ENCODE data around the gene ATXN7L3B. TPM values are rescaled to one million over a fixed set of nuclear protein-coding genes. Genes with fewer than 3 reads are reported as not detected.

Gene ATXN7L3B
- total RNA-seq (42.5 and 42.6 TPM in 2 replicates), polyA plus RNA-seq (54.5 and 55.9 TPM in 2 replicates)

GRCh38 chr12:74537707-74538385 is at the start of gene ATXN7L3B:
Gene ATXN7L3B (plus strand): TSS chr12:74537835. CDS start chr12:74538113, 278 bp downstream.
- H3K4me3 ChIP-seq = peak within 1 kb of the TSS; percentile 74
- peak within 1 kb of the TSS; percentile 99 for H3K27ac ChIP-seq
- H3K9me3 ChIP-seq (ENCODE audit: low read depth) = no peaks in the 10 kb centered on the region
- peak; percentile 95 to 97 for DNase-seq (ENCODE audit: low read depth in 1 of 2, low spot score in 1 of 2)
- H3K4me1 ChIP-seq (ENCODE audit: low read depth) = peaks cover 31% of the 10 kb centered on the region
- H3K36me3 ChIP-seq = no peaks in the 10 kb centered on the region
- TF ChIP-seq, protein P1, sequence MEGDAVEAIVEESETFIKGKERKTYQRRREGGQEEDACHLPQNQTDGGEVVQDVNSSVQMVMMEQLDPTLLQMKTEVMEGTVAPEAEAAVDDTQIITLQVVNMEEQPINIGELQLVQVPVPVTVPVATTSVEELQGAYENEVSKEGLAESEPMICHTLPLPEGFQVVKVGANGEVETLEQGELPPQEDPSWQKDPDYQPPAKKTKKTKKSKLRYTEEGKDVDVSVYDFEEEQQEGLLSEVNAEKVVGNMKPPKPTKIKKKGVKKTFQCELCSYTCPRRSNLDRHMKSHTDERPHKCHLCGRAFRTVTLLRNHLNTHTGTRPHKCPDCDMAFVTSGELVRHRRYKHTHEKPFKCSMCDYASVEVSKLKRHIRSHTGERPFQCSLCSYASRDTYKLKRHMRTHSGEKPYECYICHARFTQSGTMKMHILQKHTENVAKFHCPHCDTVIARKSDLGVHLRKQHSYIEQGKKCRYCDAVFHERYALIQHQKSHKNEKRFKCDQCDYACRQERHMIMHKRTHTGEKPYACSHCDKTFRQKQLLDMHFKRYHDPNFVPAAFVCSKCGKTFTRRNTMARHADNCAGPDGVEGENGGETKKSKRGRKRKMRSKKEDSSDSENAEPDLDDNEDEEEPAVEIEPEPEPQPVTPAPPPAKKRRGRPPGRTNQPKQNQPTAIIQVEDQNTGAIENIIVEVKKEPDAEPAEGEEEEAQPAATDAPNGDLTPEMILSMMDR (IDR thresholded peaks at IDR 0.05; ENCODE audit: low read depth, low read length) = no peak
- H3K27me3 ChIP-seq = no peaks in the 10 kb centered on the region

- Histone ChIP-seq H3K27me3 (no peaks in the 10 kb centered on the region), H3K4me3 (no peak overlapping the region), H3K27ac (no peak overlapping the region), H3K4me1 (ENCODE audit: low read depth) (no peaks in the 10 kb centered on the region), H3K9me3 (ENCODE audit: low read depth) (no peaks in the 10 kb centered on the region), H3K36me3 (no peaks in the 10 kb centered on the region)
- TF ChIP-seq, protein P1 (IDR thresholded peaks at IDR 0.05; ENCODE audit: low read depth, low read length) = no peak
- DNase-seq (ENCODE audit: low read depth in 1 of 2, low spot score in 1 of 2) = no peak
These were observed 49.5 kb upstream of the ATXN7L3B start for GRCh38 chr12:74488134-74488533.

DNA sequence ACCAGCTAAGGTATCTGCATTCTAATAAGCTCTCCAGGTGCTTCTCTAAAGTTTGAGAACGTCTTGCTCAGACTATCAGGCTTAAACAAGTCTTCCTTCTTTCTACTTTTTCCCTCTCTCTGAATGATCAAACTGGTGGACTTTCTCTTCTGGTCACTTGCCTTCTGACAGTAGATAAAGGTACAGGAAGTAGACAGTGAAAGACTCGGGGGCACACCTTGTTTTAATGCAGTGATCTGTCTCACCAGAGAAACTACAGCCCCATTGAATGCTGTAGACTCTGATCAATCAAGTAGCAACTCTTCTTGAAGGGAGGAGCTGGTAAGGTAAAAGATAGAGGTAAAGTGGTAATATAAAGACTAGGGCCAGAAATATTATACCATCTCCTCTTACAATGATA is 48.1 kb upstream of the ATXN7L3B start:
- H3K9me3 ChIP-seq (ENCODE audit: low read depth) = no peaks in the 10 kb centered on the region
- no peaks in the 10 kb centered on the region for H3K36me3 ChIP-seq
- TF ChIP-seq, protein P1 (IDR thresholded peaks at IDR 0.05; ENCODE audit: low read depth, low read length) = no peak
- H3K4me1 ChIP-seq (ENCODE audit: low read depth) = no peaks in the 10 kb centered on the region
- no peaks in the 10 kb centered on the region for H3K27me3 ChIP-seq
- H3K4me3 ChIP-seq = no peak overlapping the region
- DNase-seq (ENCODE audit: low read depth in 1 of 2, low spot score in 1 of 2) = no peak
- no peak overlapping the region for H3K27ac ChIP-seq

DNA sequence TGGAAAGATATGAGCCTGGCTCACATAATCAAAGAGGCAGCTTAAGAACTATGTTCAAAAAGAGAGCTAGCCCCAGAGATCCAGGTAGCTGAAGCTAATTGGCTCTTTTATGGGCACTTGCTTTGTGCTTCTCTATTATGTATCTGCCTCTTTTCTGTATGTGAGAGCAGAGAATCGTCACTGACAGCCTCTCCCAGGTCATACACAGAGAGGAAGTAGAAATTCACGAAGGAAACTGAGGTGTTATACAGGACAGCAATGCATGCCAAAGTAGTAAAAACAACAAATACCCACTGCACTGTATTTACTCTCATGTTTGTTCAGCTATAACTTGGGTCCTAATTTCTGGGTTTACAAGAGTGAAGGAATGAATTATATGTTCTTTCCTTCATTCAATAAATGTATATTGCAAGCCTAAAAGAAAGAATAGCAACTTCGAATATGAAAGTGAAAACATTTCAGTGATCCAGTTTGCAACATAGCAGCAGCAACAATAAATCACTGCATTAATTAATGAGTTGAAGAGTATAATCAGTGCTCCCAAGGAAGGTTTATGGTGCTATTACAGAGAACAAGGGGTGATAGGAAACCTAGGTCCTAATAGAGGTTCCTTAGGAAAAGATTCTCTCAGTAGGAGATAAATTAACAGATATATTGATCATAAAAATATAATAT is 47.1 kb upstream of the ATXN7L3B start:
- H3K27ac ChIP-seq = no peak overlapping the region
- H3K4me1 ChIP-seq (ENCODE audit: low read depth) = no peaks in the 10 kb centered on the region
- no peaks in the 10 kb centered on the region for H3K9me3 ChIP-seq (ENCODE audit: low read depth)
- H3K4me3 ChIP-seq = no peak overlapping the region
- no peak for DNase-seq (ENCODE audit: low read depth in 1 of 2, low spot score in 1 of 2)
- H3K27me3 ChIP-seq = no peaks in the 10 kb centered on the region
- no peaks in the 10 kb centered on the region for H3K36me3 ChIP-seq
- TF ChIP-seq, protein P1 (IDR thresholded peaks at IDR 0.05; ENCODE audit: low read depth, low read length) = no peak

GRCh38 chr12:74491374-74491773 is 46.3 kb upstream of the ATXN7L3B start:
- TF ChIP-seq, protein P1 (IDR thresholded peaks at IDR 0.05; ENCODE audit: low read depth, low read length) = no peak

More at GRCh38 chr12:74491374-74491773, 46.3 kb upstream of the ATXN7L3B start:
- Histone ChIP-seq H3K36me3 (no peaks in the 10 kb centered on the region), H3K9me3 (ENCODE audit: low read depth) (no peaks in the 10 kb centered on the region), H3K27ac (no peak overlapping the region), H3K27me3 (no peaks in the 10 kb centered on the region), H3K4me1 (ENCODE audit: low read depth) (no peaks in the 10 kb centered on the region), H3K4me3 (no peak overlapping the region)
- DNase-seq (ENCODE audit: low read depth in 1 of 2, low spot score in 1 of 2) = no peak
